ENCODE results near the gene UFSP2. TPM values are rescaled to one million over a fixed set of nuclear protein-coding genes. Genes with fewer than 3 reads are reported as not detected.

UFSP2 gene
- total and polyA plus RNA-seq, 2 of the 4 experiments (the other 2 are of a cell fraction): 21.8 to 43.7 TPM

- in situ Hi-C loops (cut with MboI; ENCODE audit: low sequenced_read_pairs) (no loop called here), dilution Hi-C loops (cut with HindIII; ENCODE audit: low sequenced_read_pairs, unreplicated experiment) (no loop called here), intact Hi-C loops (cut with micrococcal nuclease) (no loop called here)
- Histone ChIP-seq H3K9ac (ENCODE audit: low read depth, low read length) (no peak overlapping the region), H3K4me3 (ENCODE audit: insufficient read depth, low read depth, low read length) (no peak overlapping the region), H3K9me3 (ENCODE audit: control insufficient read depth, insufficient read depth, low read length) (peaks cover 5% of the 10 kb centered on the region), H4K20me1 (ENCODE audit: insufficient read depth, low read length) (no peaks in the 10 kb centered on the region), H2BK120ac (ENCODE audit: low read depth, low read length) (no peak overlapping the region), H4K8ac (ENCODE audit: low read depth in 2 of 2, low read length in 2 of 2) (peak overlapping the region in 1 of 2 experiments; percentile 6; a peak in 1 of 4 replicates), H2AK9ac (replicated peaks; ENCODE audit: low read depth, low read length, poor library complexity) (no peak overlapping the region), H2BK15ac (ENCODE audit: low read depth, low read length) (no peak overlapping the region), H3K4ac (ENCODE audit: low read depth, low read length) (no peak overlapping the region), H3K27ac (ENCODE audit: insufficient read depth, low read length) (no peak overlapping the region), H3K56ac (ENCODE audit: extremely low read depth, insufficient read depth, low read length) (no peak overlapping the region), H3K23ac (ENCODE audit: low read depth, low read length) (no peak overlapping the region), H2BK20ac (ENCODE audit: low read depth, low read length) (no peak overlapping the region), H4K5ac (ENCODE audit: low read depth, low read length) (no peak overlapping the region), H3K36me3 (ENCODE audit: control insufficient read depth, insufficient read depth, low read length) (peaks cover 2% of the 10 kb centered on the region; the same call in 1 of the 2 replicates), H3K14ac (replicated peaks; ENCODE audit: low read depth, low read length) (no peak overlapping the region), H3K9me1 (ENCODE audit: insufficient read depth, low read length) (no peaks in the 10 kb centered on the region), H3K79me1 (ENCODE audit: low read depth in 1 of 2, low read length in 2 of 2) (no peaks in the 10 kb centered on the region), H3K4me1 (ENCODE audit: control insufficient read depth, insufficient read depth, low read length) (no peaks in the 10 kb centered on the region), H3K18ac (ENCODE audit: low read depth, low read length) (no peak overlapping the region), H3K4me2 (ENCODE audit: low read depth, low read length) (no peak overlapping the region), H2AK5ac (ENCODE audit: low read depth, low read length) (no peak overlapping the region), H4K91ac (ENCODE audit: insufficient read depth, low read depth, low read length) (no peak overlapping the region), H2AFZ (replicated peaks; ENCODE audit: low read length, poor library complexity) (no peak overlapping the region), H3K27me3 (ENCODE audit: control insufficient read depth, insufficient read depth, low read length) (no peaks in the 10 kb centered on the region), H2BK5ac (ENCODE audit: low read depth, low read length, poor library complexity, severe bottlenecking) (no peak overlapping the region)
- no TSS peak for BruUV-seq (replicated peaks)
- peak; percentile 38; the same call in 1 of the 2 replicates for ATAC-seq (ENCODE audit: low read depth)
- TF ChIP-seq, protein P1, sequence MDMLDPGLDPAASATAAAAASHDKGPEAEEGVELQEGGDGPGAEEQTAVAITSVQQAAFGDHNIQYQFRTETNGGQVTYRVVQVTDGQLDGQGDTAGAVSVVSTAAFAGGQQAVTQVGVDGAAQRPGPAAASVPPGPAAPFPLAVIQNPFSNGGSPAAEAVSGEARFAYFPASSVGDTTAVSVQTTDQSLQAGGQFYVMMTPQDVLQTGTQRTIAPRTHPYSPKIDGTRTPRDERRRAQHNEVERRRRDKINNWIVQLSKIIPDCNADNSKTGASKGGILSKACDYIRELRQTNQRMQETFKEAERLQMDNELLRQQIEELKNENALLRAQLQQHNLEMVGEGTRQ (IDR thresholded peaks at IDR 0.05; ENCODE audit: low read depth, low read length): no peak
- TF ChIP-seq RAD21 (IDR thresholded peaks at IDR 0.05; ENCODE audit: low read length) (no peak), RCOR1 (IDR thresholded peaks at IDR 0.05; ENCODE audit: insufficient replicate concordance, low read length) (no peak), MAFK (IDR thresholded peaks at IDR 0.05; ENCODE audit: low read depth, low read length) (no peak), NFE2L2 (IDR thresholded peaks at IDR 0.05; ENCODE audit: low read depth, low read length) (no peak), BHLHE40 (IDR thresholded peaks at IDR 0.05; ENCODE audit: low read depth, low read length) (no peak)
- TF ChIP-seq, protein P2, sequence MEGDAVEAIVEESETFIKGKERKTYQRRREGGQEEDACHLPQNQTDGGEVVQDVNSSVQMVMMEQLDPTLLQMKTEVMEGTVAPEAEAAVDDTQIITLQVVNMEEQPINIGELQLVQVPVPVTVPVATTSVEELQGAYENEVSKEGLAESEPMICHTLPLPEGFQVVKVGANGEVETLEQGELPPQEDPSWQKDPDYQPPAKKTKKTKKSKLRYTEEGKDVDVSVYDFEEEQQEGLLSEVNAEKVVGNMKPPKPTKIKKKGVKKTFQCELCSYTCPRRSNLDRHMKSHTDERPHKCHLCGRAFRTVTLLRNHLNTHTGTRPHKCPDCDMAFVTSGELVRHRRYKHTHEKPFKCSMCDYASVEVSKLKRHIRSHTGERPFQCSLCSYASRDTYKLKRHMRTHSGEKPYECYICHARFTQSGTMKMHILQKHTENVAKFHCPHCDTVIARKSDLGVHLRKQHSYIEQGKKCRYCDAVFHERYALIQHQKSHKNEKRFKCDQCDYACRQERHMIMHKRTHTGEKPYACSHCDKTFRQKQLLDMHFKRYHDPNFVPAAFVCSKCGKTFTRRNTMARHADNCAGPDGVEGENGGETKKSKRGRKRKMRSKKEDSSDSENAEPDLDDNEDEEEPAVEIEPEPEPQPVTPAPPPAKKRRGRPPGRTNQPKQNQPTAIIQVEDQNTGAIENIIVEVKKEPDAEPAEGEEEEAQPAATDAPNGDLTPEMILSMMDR (conservative IDR thresholded peaks at IDR 0.05; ENCODE audit: low read depth, low read length): no peak
- TF ChIP-seq, protein P3, sequence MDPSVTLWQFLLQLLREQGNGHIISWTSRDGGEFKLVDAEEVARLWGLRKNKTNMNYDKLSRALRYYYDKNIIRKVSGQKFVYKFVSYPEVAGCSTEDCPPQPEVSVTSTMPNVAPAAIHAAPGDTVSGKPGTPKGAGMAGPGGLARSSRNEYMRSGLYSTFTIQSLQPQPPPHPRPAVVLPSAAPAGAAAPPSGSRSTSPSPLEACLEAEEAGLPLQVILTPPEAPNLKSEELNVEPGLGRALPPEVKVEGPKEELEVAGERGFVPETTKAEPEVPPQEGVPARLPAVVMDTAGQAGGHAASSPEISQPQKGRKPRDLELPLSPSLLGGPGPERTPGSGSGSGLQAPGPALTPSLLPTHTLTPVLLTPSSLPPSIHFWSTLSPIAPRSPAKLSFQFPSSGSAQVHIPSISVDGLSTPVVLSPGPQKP (IDR thresholded peaks at IDR 0.05; ENCODE audit: borderline replicate concordance, low read depth, low read length): no peak
- ChIA-PET CTCF (no interaction called here), POLR2A (ENCODE audit: unreplicated experiment) (no interaction called here)
- WGBS, 2 experiments (ENCODE audit: extremely low coverage in 2 of 2, insufficient read length in 1 of 2): no CpG with 5 or more reads among the region's 10 CpGs
- DNase-seq: no peak
Measured at GRCh38 chr4:185384930-185385331, 40.8 kb downstream of the UFSP2 start.

Measured in IMR-90 (cell line).